HCT116 (cell line): ENCODE results near the gene NUAK2. TPM values are rescaled to one million over a fixed set of nuclear protein-coding genes. Genes with fewer than 3 reads are reported as not detected.

Source experiments
- ATAC-seq: fragments of 200-7000 bp; cut with Tn5 transposase; 2 replicates; pipeline ENCODE4 v1.9.1; 2020; ENCODE audit warnings: mild to moderate bottlenecking, moderate library complexity
- BruUV-seq: library from RNA; stranded (reverse); fragments of 400-500 nt; replicated peaks from 2 replicates; lab custom pipeline; 2021; lab: Mats Ljungman, UMichigan
- CTCF ChIA-PET: fragments of 300-600 bp; sonication (Branson Sonifier 250); formaldehyde crosslinking; loops from one replicate; lab custom pipeline; 2021; ENCODE audit warnings: antibody characterized with exemption; lab: Charles Lee
- POLR2A ChIA-PET: fragments of 300-600, 350-600 bp; sonication (Branson Sonifier 250); formaldehyde crosslinking; loops from one replicate; lab custom pipeline; 2021; ENCODE audit warnings: antibody characterized with exemption; lab: Charles Lee
- RAD21 ChIA-PET, 2 experiments: fragments of 300-600 bp; sonication (Branson Sonifier 250); formaldehyde crosslinking; loops; one replicate each; lab custom pipeline; 2023; ENCODE audit warnings: low total read pairs in 2 of 2; ENCODE audit not compliant: uncharacterized antibody in 2 of 2, unreplicated experiment in 2 of 2, low non-redundant PET in 1 of 2; lab: Charles Lee
- DNase-seq: peaks from one replicate; pipeline ENCODE4 v3.0.0-alpha.2; 2010; ENCODE audit warnings: low read depth, low spot score
- H2AFZ ChIP-seq: fragments of 200-600 bp; shearing (Covaris generic), sonication (generic); 2 replicates; pipeline ENCODE4 v1.6.1; 2017; ENCODE audit warnings: low read depth, mixed run types, mixed read lengths, antibody characterized with exemption, low read length; ENCODE audit not compliant: poor library complexity, severe bottlenecking
- H3K27ac ChIP-seq: 2 replicates; pipeline ENCODE4 v1.5.1; 2012; ENCODE audit warnings: low read depth, low read length
- H3K27me3 ChIP-seq: fragments of 200-600 bp; sonication (generic); 2 replicates; pipeline ENCODE4 v1.6.1; 2016; ENCODE audit warnings: mixed run types, low read length, mixed read lengths; ENCODE audit not compliant: insufficient read depth
- H3K36me3 ChIP-seq, 2 experiments: fragments of 200-500 bp in 1 of 2; fragments of 200-600 bp in 1 of 2; sonication (Bioruptor generic) in 1 of 2; sonication (generic) in 1 of 2; 2 replicates each; pipeline versions ENCODE4 v1.5.1 to v1.6.1; 2014 to 2016; ENCODE audit warnings: low read length in 2 of 2, inconsistent platforms in 1 of 2, mixed read lengths in 1 of 2, mixed run types in 1 of 2; ENCODE audit not compliant: insufficient read depth in 2 of 2, control insufficient read depth in 1 of 2
- H3K4me1 ChIP-seq, 2 experiments: fragments of 200-600 bp in 1 of 2; sonication (generic) in 1 of 2; 2 replicates each; pipeline versions ENCODE4 v1.5.1 to v1.6.1; 2012 to 2017; ENCODE audit warnings: low read length in 2 of 2, inconsistent platforms in 1 of 2, mild to moderate bottlenecking in 1 of 2, mixed read lengths in 1 of 2, mixed run types in 1 of 2, moderate library complexity in 1 of 2; ENCODE audit not compliant: insufficient read depth in 2 of 2, control insufficient read depth in 1 of 2
- H3K4me2 ChIP-seq: fragments of 200-600 bp; sonication (generic); 2 replicates; pipeline ENCODE4 v1.6.1; 2017; ENCODE audit warnings: mixed run types, low read length, mixed read lengths
- H3K4me3 ChIP-seq, 2 experiments: fragments of 200-600 bp in 1 of 2; sonication (generic) in 1 of 2; replicated peaks in 1 of 2; 2 replicates each; pipeline ENCODE4 v1.5.1; 2011 to 2016; ENCODE audit warnings: low read length in 2 of 2, control low read depth in 1 of 2, low read depth in 1 of 2, mild to moderate bottlenecking in 1 of 2, mixed read lengths in 1 of 2, mixed run types in 1 of 2
- H3K79me2 ChIP-seq: fragments of 200-600 bp; sonication (generic); 2 replicates; pipeline ENCODE4 v1.6.1; 2017; ENCODE audit warnings: mild to moderate bottlenecking, mixed run types, low read length, moderate library complexity, mixed read lengths; ENCODE audit not compliant: insufficient read depth
- H3K9ac ChIP-seq: fragments of 200-600 bp; sonication (generic); 2 replicates; pipeline ENCODE4 v1.6.1; 2016; ENCODE audit warnings: low read length, mixed read lengths
- H3K9me2 ChIP-seq: fragments of 200-600 bp; sonication (generic), shearing (Covaris generic); 2 replicates; pipeline ENCODE4 v1.6.1; 2017; ENCODE audit warnings: mixed run types, mild to moderate bottlenecking, moderate library complexity; ENCODE audit not compliant: insufficient read depth
- H3K9me3 ChIP-seq, 2 experiments: fragments of 200-500 bp in 1 of 2; fragments of 200-600 bp in 1 of 2; sonication (Bioruptor generic) in 1 of 2; sonication (generic) in 1 of 2; 2 replicates each; pipeline ENCODE4 v1.6.1; 2014 to 2017; ENCODE audit warnings: low read length in 2 of 2, mixed read lengths in 2 of 2, inconsistent platforms in 1 of 2, low read depth in 1 of 2, mild to moderate bottlenecking in 1 of 2, mixed run types in 1 of 2, moderate library complexity in 1 of 2; ENCODE audit not compliant: control insufficient read depth in 1 of 2, insufficient read depth in 1 of 2
- H4K20me1 ChIP-seq: fragments of 200-600 bp; sonication (generic), shearing (Covaris generic); 2 replicates; pipeline ENCODE4 v1.6.1; 2017; ENCODE audit warnings: mixed run types, mild to moderate bottlenecking, moderate library complexity; ENCODE audit not compliant: insufficient read depth
- CEBPB ChIP-seq: IDR thresholded peaks from 2 replicates; pipeline ENCODE4 v1.6.1; 2012; ENCODE audit warnings: low read depth
- EGR1 ChIP-seq: IDR thresholded peaks from 2 replicates; pipeline ENCODE4 v1.6.1; 2012; ENCODE audit warnings: low read depth
- ELF1 ChIP-seq: IDR thresholded peaks from 2 replicates; pipeline ENCODE4 v1.6.1; 2012; ENCODE audit warnings: low read depth, borderline replicate concordance
- EZH2 ChIP-seq: fragments of 200-600 bp; sonication (generic); IDR thresholded peaks from 2 replicates; pipeline ENCODE4 v1.6.1; 2017; ENCODE audit warnings: antibody characterized with exemption, mixed run types
- EZH2phosphoT487 ChIP-seq: fragments of 200-600 bp; IDR thresholded peaks from 2 replicates; pipeline ENCODE4 v1.6.1; 2018; ENCODE audit warnings: antibody characterized with exemption, borderline replicate concordance
- JUND ChIP-seq: IDR thresholded peaks from 2 replicates; pipeline ENCODE4 v1.6.1; 2012
- POLR2A ChIP-seq: IDR thresholded peaks from 2 replicates; pipeline ENCODE4 v1.7.0; 2011; ENCODE audit warnings: borderline replicate concordance; ENCODE audit not compliant: insufficient read depth, insufficient read length; ENCODE audit errors: extremely low read depth
- POLR2AphosphoS5 ChIP-seq: IDR thresholded peaks from 2 replicates; pipeline ENCODE4 v1.6.1; 2011; ENCODE audit warnings: mild to moderate bottlenecking, low read depth, low read length, moderate library complexity
- RAD21 ChIP-seq: IDR thresholded peaks from 2 replicates; pipeline ENCODE4 v1.6.1; 2012; ENCODE audit warnings: low read depth, mild to moderate bottlenecking
- SIN3A ChIP-seq: IDR thresholded peaks from 2 replicates; pipeline ENCODE4 v1.6.1; 2012; ENCODE audit warnings: low read depth
- SP1 ChIP-seq: IDR thresholded peaks from 2 replicates; pipeline ENCODE4 v1.6.1; 2012; ENCODE audit warnings: low read depth
- SRF ChIP-seq: IDR thresholded peaks from 2 replicates; pipeline ENCODE4 v1.6.1; 2012; ENCODE audit warnings: low read depth
- TCF7L2 ChIP-seq: IDR thresholded peaks from 2 replicates; pipeline ENCODE4 v1.7.0; 2011; ENCODE audit warnings: borderline replicate concordance, inconsistent platforms; ENCODE audit not compliant: insufficient read depth, insufficient read length; ENCODE audit errors: extremely low read depth
- ZBTB33 ChIP-seq: IDR thresholded peaks from 2 replicates; pipeline ENCODE4 v1.6.1; 2011; ENCODE audit warnings: mild to moderate bottlenecking, low read length, moderate library complexity; ENCODE audit not compliant: insufficient replicate concordance; ENCODE audit errors: extremely low read depth
- ZFX ChIP-seq: fragments of 450-650 bp; IDR thresholded peaks from 2 replicates; pipeline ENCODE4 v1.6.1; 2017
- ZNF274 ChIP-seq: fragments of 200-500 bp; sonication (Bioruptor generic); IDR thresholded peaks from 2 replicates; pipeline ENCODE4 v1.6.1; 2014; ENCODE audit warnings: mild to moderate bottlenecking, low read depth, low read length, inconsistent platforms
- intact Hi-C: fragments of 100-400 bp; cut with micrococcal nuclease; formaldehyde crosslinking; loops from 2 replicates; pipeline ENCODE4 v1.10.0; 2022
- total RNA-seq: library from RNA; stranded (reverse); gene quantifications from one replicate; pipeline ENCODE4 v1.2.1, GENCODE V29; 2021; ENCODE audit not compliant: unreplicated experiment
- TF ChIP-seq, protein P1 (sequence below): IDR thresholded peaks from 2 replicates; pipeline ENCODE4 v1.6.1; 2012; ENCODE audit warnings: low read depth
- TF ChIP-seq, protein P2 (sequence below), 3 experiments: fragments of 200-600 bp in 1 of 3; sonication (generic) in 1 of 3; IDR thresholded peaks in 2 of 3; conservative IDR thresholded peaks in 1 of 3; 2 replicates each; pipeline ENCODE4 v1.5.1; 2012 to 2017; ENCODE audit warnings: low read depth in 2 of 3, low read length in 2 of 3, antibody characterized with exemption in 1 of 3, borderline replicate concordance in 1 of 3, control low read depth in 1 of 3, mild to moderate bottlenecking in 1 of 3, mixed read lengths in 1 of 3, mixed run types in 1 of 3, moderate library complexity in 1 of 3; ENCODE audit not compliant: insufficient read depth in 1 of 3
- TF ChIP-seq, protein P3 (sequence below): IDR thresholded peaks from 2 replicates; pipeline ENCODE4 v1.6.1; 2012
- TF ChIP-seq, protein P4 (sequence below): IDR thresholded peaks from 2 replicates; pipeline ENCODE4 v1.6.1; 2012

The NUAK2 gene
- total RNA-seq, 1 experiment from 2014 or later: 3.0 TPM

GRCh38 chr1:205279986-205280385 lies 41.6 kb downstream of the NUAK2 start:
- RAD21 ChIA-PET: no interaction called here
- Histone ChIP-seq H4K20me1 (no peaks in the 10 kb centered on the region), H3K9ac (no peak overlapping the region), H3K4me2 (no peak overlapping the region)
- POLR2A ChIA-PET: no interaction called here
- TF ChIP-seq EGR1: no peak
- TF ChIP-seq, protein P1, sequence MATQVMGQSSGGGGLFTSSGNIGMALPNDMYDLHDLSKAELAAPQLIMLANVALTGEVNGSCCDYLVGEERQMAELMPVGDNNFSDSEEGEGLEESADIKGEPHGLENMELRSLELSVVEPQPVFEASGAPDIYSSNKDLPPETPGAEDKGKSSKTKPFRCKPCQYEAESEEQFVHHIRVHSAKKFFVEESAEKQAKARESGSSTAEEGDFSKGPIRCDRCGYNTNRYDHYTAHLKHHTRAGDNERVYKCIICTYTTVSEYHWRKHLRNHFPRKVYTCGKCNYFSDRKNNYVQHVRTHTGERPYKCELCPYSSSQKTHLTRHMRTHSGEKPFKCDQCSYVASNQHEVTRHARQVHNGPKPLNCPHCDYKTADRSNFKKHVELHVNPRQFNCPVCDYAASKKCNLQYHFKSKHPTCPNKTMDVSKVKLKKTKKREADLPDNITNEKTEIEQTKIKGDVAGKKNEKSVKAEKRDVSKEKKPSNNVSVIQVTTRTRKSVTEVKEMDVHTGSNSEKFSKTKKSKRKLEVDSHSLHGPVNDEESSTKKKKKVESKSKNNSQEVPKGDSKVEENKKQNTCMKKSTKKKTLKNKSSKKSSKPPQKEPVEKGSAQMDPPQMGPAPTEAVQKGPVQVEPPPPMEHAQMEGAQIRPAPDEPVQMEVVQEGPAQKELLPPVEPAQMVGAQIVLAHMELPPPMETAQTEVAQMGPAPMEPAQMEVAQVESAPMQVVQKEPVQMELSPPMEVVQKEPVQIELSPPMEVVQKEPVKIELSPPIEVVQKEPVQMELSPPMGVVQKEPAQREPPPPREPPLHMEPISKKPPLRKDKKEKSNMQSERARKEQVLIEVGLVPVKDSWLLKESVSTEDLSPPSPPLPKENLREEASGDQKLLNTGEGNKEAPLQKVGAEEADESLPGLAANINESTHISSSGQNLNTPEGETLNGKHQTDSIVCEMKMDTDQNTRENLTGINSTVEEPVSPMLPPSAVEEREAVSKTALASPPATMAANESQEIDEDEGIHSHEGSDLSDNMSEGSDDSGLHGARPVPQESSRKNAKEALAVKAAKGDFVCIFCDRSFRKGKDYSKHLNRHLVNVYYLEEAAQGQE: no peak
- TF ChIP-seq JUND: no peak
- no peak for TF ChIP-seq POLR2A
- TF ChIP-seq ZFX: no peak
- TF ChIP-seq, protein P2, sequence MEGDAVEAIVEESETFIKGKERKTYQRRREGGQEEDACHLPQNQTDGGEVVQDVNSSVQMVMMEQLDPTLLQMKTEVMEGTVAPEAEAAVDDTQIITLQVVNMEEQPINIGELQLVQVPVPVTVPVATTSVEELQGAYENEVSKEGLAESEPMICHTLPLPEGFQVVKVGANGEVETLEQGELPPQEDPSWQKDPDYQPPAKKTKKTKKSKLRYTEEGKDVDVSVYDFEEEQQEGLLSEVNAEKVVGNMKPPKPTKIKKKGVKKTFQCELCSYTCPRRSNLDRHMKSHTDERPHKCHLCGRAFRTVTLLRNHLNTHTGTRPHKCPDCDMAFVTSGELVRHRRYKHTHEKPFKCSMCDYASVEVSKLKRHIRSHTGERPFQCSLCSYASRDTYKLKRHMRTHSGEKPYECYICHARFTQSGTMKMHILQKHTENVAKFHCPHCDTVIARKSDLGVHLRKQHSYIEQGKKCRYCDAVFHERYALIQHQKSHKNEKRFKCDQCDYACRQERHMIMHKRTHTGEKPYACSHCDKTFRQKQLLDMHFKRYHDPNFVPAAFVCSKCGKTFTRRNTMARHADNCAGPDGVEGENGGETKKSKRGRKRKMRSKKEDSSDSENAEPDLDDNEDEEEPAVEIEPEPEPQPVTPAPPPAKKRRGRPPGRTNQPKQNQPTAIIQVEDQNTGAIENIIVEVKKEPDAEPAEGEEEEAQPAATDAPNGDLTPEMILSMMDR (IDR thresholded peaks at IDR 0.05 in 2 of 3, conservative IDR thresholded peaks at IDR 0.05 in 1 of 3; ENCODE audit: borderline replicate concordance in 1 of 3, insufficient read depth in 1 of 3, low read depth in 2 of 3, low read length in 2 of 3): no peak
- TF ChIP-seq EZH2: no peak
- TF ChIP-seq, protein P3, sequence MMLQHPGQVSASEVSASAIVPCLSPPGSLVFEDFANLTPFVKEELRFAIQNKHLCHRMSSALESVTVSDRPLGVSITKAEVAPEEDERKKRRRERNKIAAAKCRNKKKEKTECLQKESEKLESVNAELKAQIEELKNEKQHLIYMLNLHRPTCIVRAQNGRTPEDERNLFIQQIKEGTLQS: no peak
- TF ChIP-seq TCF7L2: no peak
- no peak for TF ChIP-seq SIN3A
- no peak for TF ChIP-seq SP1
- no peak for TF ChIP-seq POLR2AphosphoS5
- no peak for TF ChIP-seq ZNF274
- TF ChIP-seq, protein P4, sequence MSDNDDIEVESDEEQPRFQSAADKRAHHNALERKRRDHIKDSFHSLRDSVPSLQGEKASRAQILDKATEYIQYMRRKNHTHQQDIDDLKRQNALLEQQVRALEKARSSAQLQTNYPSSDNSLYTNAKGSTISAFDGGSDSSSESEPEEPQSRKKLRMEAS: no peak
- TF ChIP-seq CEBPB: no peak
- no peak for TF ChIP-seq ZBTB33
- TF ChIP-seq SRF: no peak
- TF ChIP-seq ELF1: no peak
- TF ChIP-seq RAD21: no peak
- TF ChIP-seq EZH2phosphoT487: no peak
- TF ChIP-seq, all 23 proteins: peak for 0
- H3K27ac ChIP-seq: no peak overlapping the region
- H3K9me2 ChIP-seq: no peaks in the 10 kb centered on the region
- no peak for DNase-seq
- H3K9me3 ChIP-seq: no peaks in the 10 kb centered on the region
- ATAC-seq: no peak
- H3K79me2 ChIP-seq: no peaks in the 10 kb centered on the region
- no peak overlapping the region for H3K4me3 ChIP-seq
- H2AFZ ChIP-seq: no peak overlapping the region
- no TSS peak for BruUV-seq
- CTCF ChIA-PET: interaction anchor here (0.9 to 1.4 kb wide), 3 partner anchors 19 to 45 kb away, joined by 3 to 4 read pairs (median 3); no protein-coding TSS in a partner anchor
- no peaks in the 10 kb centered on the region for H3K36me3 ChIP-seq
- H3K4me1 ChIP-seq: peaks cover 16 to 29% of the 10 kb centered on the region in 2 experiments
- intact Hi-C loops: loop anchor here (10.0 kb wide), 2 partner anchors 245 to 355 kb away; partner anchors contain the start of gene ELK4
- no peaks in the 10 kb centered on the region for H3K27me3 ChIP-seq
